Esophagus muscularis mucosa (tissue), 4 donors: ENCODE measurements around the gene ARL4A.

Source experiments
- EP300 ChIP-seq: sonication (generic); formaldehyde crosslinking; IDR thresholded peaks from one replicate; pipeline ENCODE4 v1.6.1; 2017; ENCODE audit warnings: antibody characterized with exemption
- POLR2A ChIP-seq: fragments of 450-650 bp; IDR thresholded peaks from one replicate; pipeline ENCODE4 v1.6.1; 2017; ENCODE audit warnings: antibody characterized with exemption, moderate library complexity, mild to moderate bottlenecking, low read depth
- POLR2AphosphoS5 ChIP-seq, 2 donors: sonication (generic); formaldehyde crosslinking; IDR thresholded peaks; one replicate each; pipeline ENCODE4 v1.6.1; 2017; ENCODE audit warnings: antibody characterized with exemption in 2 of 2
- TF ChIP-seq, protein P1 (sequence below), 3 experiments: fragments of 200-600 bp in 2 of 3; fragments of 450-650 bp in 1 of 3; sonication (generic) in 2 of 3; IDR thresholded peaks; one replicate each; pipeline ENCODE4 v1.5.1; 2017 to 2019; ENCODE audit warnings: antibody characterized with exemption in 3 of 3, mild to moderate bottlenecking in 2 of 3, moderate library complexity in 1 of 3

DNA sequence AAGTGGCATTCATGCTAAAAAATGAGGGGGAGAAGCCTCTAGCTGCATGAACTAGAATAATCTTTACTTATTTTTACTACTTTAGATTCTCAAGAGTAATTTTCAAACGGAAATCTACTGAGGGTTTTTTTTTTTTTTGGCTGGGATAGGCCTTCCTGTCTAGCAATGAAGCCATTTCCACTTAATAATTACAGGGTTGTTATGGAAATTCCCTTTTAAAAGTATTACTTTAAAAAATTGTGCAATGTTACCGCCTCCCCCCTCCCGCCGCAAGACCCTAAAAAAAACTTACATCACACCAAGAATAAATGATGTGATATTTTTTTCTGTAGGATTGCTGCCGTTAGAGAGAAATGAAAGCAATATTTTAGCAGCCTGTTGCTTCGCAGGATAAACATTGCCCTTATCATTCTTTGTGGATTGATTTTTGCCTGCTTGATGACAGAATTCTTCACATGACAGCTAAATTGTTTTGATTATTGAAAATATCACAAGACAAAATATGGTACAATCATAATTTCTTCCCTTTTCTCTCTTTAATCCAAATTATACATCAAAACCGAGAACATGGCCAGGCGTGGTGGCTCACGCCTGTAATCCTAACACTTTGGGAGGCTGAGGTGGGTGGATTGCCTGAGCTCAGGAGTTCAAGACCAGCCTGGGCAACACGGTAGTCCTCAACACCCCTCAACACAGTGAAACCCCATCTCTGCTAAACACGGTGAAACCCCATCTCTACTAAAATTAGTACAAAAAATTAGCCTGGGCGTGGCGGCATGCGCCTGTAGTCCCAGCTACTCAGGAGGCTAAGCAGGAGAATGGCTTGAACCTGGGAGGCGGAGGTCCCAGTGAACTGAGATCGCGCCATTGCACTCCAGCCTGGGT, 32.8 kb downstream of the ARL4A start:
- TF ChIP-seq POLR2A (no peak), POLR2AphosphoS5 (IDR thresholded peaks at IDR 0.05) (no peak), EP300 (no peak)
- TF ChIP-seq, protein P1, sequence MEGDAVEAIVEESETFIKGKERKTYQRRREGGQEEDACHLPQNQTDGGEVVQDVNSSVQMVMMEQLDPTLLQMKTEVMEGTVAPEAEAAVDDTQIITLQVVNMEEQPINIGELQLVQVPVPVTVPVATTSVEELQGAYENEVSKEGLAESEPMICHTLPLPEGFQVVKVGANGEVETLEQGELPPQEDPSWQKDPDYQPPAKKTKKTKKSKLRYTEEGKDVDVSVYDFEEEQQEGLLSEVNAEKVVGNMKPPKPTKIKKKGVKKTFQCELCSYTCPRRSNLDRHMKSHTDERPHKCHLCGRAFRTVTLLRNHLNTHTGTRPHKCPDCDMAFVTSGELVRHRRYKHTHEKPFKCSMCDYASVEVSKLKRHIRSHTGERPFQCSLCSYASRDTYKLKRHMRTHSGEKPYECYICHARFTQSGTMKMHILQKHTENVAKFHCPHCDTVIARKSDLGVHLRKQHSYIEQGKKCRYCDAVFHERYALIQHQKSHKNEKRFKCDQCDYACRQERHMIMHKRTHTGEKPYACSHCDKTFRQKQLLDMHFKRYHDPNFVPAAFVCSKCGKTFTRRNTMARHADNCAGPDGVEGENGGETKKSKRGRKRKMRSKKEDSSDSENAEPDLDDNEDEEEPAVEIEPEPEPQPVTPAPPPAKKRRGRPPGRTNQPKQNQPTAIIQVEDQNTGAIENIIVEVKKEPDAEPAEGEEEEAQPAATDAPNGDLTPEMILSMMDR (IDR thresholded peaks at IDR 0.05): no peak
